UCSD-AML1 (cell line): ENCODE measurements around the gene SIPA1L3.

Source experiments
- DNase-seq: peaks from one replicate; lab custom pipeline; 2025; ENCODE audit not compliant: unreplicated experiment; lab: John Stamatoyannopoulos, UW

The SIPA1L3 gene

GRCh38 chr19:37995346-37995745 is 88.3 kb downstream of the SIPA1L3 start:
- DNase-seq, result no peak

- DNase-seq, result no peak
Measured at GRCh38 chr19:37997911-37998344, 90.9 kb downstream of the SIPA1L3 start.

- no peak for DNase-seq
Measured at GRCh38 chr19:37998801-37999308, 91.8 kb downstream of the SIPA1L3 start.

- no peak for DNase-seq
Measured at GRCh38 chr19:37999309-38000213, 92.6 kb downstream of the SIPA1L3 start.

GRCh38 chr19:38001158-38001781 is 94.3 kb downstream of the SIPA1L3 start:
- no peak for DNase-seq

GRCh38 chr19:38003438-38004185 is 96.6 kb downstream of the SIPA1L3 start:
- peak; percentile 86 for DNase-seq

- no peak for DNase-seq
Measured at GRCh38 chr19:38004186-38004520, 97.1 kb downstream of the SIPA1L3 start.

- DNase-seq, result peak; percentile 72
Measured at GRCh38 chr19:38004521-38005223, 97.7 kb downstream of the SIPA1L3 start.

GRCh38 chr19:38005224-38005614 is 98.2 kb downstream of the SIPA1L3 start:
- no peak for DNase-seq

GRCh38 chr19:38006361-38007045 is 99.5 kb downstream of the SIPA1L3 start:
- DNase-seq, result no peak

- DNase-seq, result no peak
Measured at GRCh38 chr19:38009650-38010242, 102.7 kb downstream of the SIPA1L3 start.

- DNase-seq, result no peak
Measured at GRCh38 chr19:38011426-38011825, 104.4 kb downstream of the SIPA1L3 start.

GRCh38 chr19:38012290-38012689 is 105.3 kb downstream of the SIPA1L3 start:
- DNase-seq, result no peak

GRCh38 chr19:38012944-38013343 is 105.9 kb downstream of the SIPA1L3 start:
- DNase-seq, result no peak

GRCh38 chr19:38013913-38014580 is 107.0 kb downstream of the SIPA1L3 start:
- no peak for DNase-seq

- no peak for DNase-seq
Measured at GRCh38 chr19:38015216-38015615, 108.2 kb downstream of the SIPA1L3 start.

- DNase-seq, result no peak
Measured at GRCh38 chr19:38015761-38016160, 108.8 kb downstream of the SIPA1L3 start.

GRCh38 chr19:38017401-38018151 is 110.6 kb downstream of the SIPA1L3 start:
- DNase-seq, result no peak
